ENCODE measurements around the gene GLT1D1. TPM values are rescaled to one million over a fixed set of nuclear protein-coding genes. Genes with fewer than 3 reads are reported as not detected.

GLT1D1 gene
- polyA plus RNA-seq, 1 of the 3 experiments (the other 2 are of a cell fraction): 0.05 TPM

- CTCF ChIA-PET: interaction anchor here (1.2 kb wide), 1 partner anchor 27 kb away, joined by 4 read pairs; no protein-coding TSS in a partner anchor
Measured at GRCh38 chr12:128853600-128854197, 421 bp downstream of the GLT1D1 start.

GRCh38 chr12:128856035-128856790, 2.9 kb downstream of the GLT1D1 start:
- no peak for DNase-seq
- POLR2A ChIA-PET: no interaction called here
- WGBS (ENCODE audit: low lambda C conversion rate): 48% methylated on average over 9 of the region's 9 CpGs

More at GRCh38 chr12:128853600-128854197, 421 bp downstream of the GLT1D1 start:
- H2AFZ ChIP-seq (ENCODE audit: low read depth): no peak overlapping the region
- H3K9me3 ChIP-seq: no peaks in the 10 kb centered on the region
- H3K9ac ChIP-seq: no peak overlapping the region
- H3K4me2 ChIP-seq: no peak overlapping the region
- H3F3A ChIP-seq (replicated peaks; ENCODE audit: insufficient read depth): no peaks in the 10 kb centered on the region
- no peaks in the 10 kb centered on the region for H4K20me1 ChIP-seq (ENCODE audit: insufficient read depth)
- no peaks in the 10 kb centered on the region for H3K79me2 ChIP-seq (ENCODE audit: insufficient read depth)
- peak overlapping the region in 1 of 2 experiments; percentile 39; a peak in 2 of 4 replicates for H3K4me3 ChIP-seq (ENCODE audit: low read depth in 2 of 2, low read length in 1 of 2)
- no peaks in the 10 kb centered on the region for H3K4me1 ChIP-seq (ENCODE audit: control insufficient read depth in 1 of 2, insufficient read depth in 2 of 2, low read depth in 1 of 2, low read length in 1 of 2)
- H3K27me3 ChIP-seq (ENCODE audit: insufficient read depth): no peaks in the 10 kb centered on the region
- no peaks in the 10 kb centered on the region for H3K9me2 ChIP-seq
- peak; percentile 84 for DNase-seq
- H3K27ac ChIP-seq (ENCODE audit: low read depth in 2 of 2, low read length in 1 of 2): no peak overlapping the region
- no peaks in the 10 kb centered on the region for H3K36me3 ChIP-seq (replicated peaks in 1 of 2; ENCODE audit: control insufficient read depth in 1 of 2, insufficient read depth in 2 of 2, low read length in 1 of 2)
- POLR2A ChIA-PET: interaction anchor here (1.3 kb wide), 1 partner anchor 30 kb away, joined by 5 read pairs; the partner anchor contains the start of gene SLC15A4
- WGBS (ENCODE audit: low lambda C conversion rate): 9% methylated on average over 6 of the region's 74 CpGs
- TF ChIP-seq MAX (IDR thresholded peaks at IDR 0.05; ENCODE audit: low read depth): no peak
- no peak for TF ChIP-seq EP300 (IDR thresholded peaks at IDR 0.05; ENCODE audit: borderline replicate concordance in 1 of 2, low read depth in 1 of 2, low read length in 1 of 2)
- TF ChIP-seq, protein P1, sequence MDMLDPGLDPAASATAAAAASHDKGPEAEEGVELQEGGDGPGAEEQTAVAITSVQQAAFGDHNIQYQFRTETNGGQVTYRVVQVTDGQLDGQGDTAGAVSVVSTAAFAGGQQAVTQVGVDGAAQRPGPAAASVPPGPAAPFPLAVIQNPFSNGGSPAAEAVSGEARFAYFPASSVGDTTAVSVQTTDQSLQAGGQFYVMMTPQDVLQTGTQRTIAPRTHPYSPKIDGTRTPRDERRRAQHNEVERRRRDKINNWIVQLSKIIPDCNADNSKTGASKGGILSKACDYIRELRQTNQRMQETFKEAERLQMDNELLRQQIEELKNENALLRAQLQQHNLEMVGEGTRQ (IDR thresholded peaks at IDR 0.05; ENCODE audit: borderline replicate concordance, low read depth, low read length): no peak
- no peak for TF ChIP-seq RFX5 (IDR thresholded peaks at IDR 0.05; ENCODE audit: low read length)
- TF ChIP-seq FOXJ3 (CRISPR knock-in tag; IDR thresholded peaks at IDR 0.05): no peak
- TF ChIP-seq NFIC (IDR thresholded peaks at IDR 0.05; ENCODE audit: borderline replicate concordance): no peak
- TF ChIP-seq TCF12 (IDR thresholded peaks at IDR 0.05): no peak

More at GRCh38 chr12:128856035-128856790, 2.9 kb downstream of the GLT1D1 start:
- no peaks in the 10 kb centered on the region for H3K9me3 ChIP-seq
- H2AFZ ChIP-seq (ENCODE audit: low read depth): no peak overlapping the region
- no peak overlapping the region for H3K4me2 ChIP-seq
- H3K4me3 ChIP-seq (ENCODE audit: low read depth in 2 of 2, low read length in 1 of 2): no peak overlapping the region
- no peaks in the 10 kb centered on the region for H4K20me1 ChIP-seq (ENCODE audit: insufficient read depth)
- CTCF ChIA-PET: interaction anchor here (0.6 kb wide), 1 partner anchor 1478 kb away, joined by 3 read pairs; no protein-coding TSS in a partner anchor
- H3K9ac ChIP-seq: no peak overlapping the region
- no peaks in the 10 kb centered on the region for H3K4me1 ChIP-seq (ENCODE audit: control insufficient read depth in 1 of 2, insufficient read depth in 2 of 2, low read depth in 1 of 2, low read length in 1 of 2)
- no peaks in the 10 kb centered on the region for H3F3A ChIP-seq (replicated peaks; ENCODE audit: insufficient read depth)
- H3K36me3 ChIP-seq (replicated peaks in 1 of 2; ENCODE audit: control insufficient read depth in 1 of 2, insufficient read depth in 2 of 2, low read length in 1 of 2): no peaks in the 10 kb centered on the region
- no peaks in the 10 kb centered on the region for H3K9me2 ChIP-seq
- H3K27ac ChIP-seq (ENCODE audit: low read depth in 2 of 2, low read length in 1 of 2): no peak overlapping the region
- no peaks in the 10 kb centered on the region for H3K27me3 ChIP-seq (ENCODE audit: insufficient read depth)
- TF ChIP-seq RCOR1 (IDR thresholded peaks at IDR 0.05; ENCODE audit: low read length) (no peak), FOSL2 (IDR thresholded peaks at IDR 0.05; ENCODE audit: borderline replicate concordance, low read depth) (no peak), MEF2A (IDR thresholded peaks at IDR 0.05; ENCODE audit: borderline replicate concordance, low read depth) (no peak), RFX5 (IDR thresholded peaks at IDR 0.05; ENCODE audit: low read length) (no peak)
- H3K79me2 ChIP-seq (ENCODE audit: insufficient read depth): no peaks in the 10 kb centered on the region
